ENCODE measurements around the gene PLEKHN1.

The PLEKHN1 gene

DNA sequence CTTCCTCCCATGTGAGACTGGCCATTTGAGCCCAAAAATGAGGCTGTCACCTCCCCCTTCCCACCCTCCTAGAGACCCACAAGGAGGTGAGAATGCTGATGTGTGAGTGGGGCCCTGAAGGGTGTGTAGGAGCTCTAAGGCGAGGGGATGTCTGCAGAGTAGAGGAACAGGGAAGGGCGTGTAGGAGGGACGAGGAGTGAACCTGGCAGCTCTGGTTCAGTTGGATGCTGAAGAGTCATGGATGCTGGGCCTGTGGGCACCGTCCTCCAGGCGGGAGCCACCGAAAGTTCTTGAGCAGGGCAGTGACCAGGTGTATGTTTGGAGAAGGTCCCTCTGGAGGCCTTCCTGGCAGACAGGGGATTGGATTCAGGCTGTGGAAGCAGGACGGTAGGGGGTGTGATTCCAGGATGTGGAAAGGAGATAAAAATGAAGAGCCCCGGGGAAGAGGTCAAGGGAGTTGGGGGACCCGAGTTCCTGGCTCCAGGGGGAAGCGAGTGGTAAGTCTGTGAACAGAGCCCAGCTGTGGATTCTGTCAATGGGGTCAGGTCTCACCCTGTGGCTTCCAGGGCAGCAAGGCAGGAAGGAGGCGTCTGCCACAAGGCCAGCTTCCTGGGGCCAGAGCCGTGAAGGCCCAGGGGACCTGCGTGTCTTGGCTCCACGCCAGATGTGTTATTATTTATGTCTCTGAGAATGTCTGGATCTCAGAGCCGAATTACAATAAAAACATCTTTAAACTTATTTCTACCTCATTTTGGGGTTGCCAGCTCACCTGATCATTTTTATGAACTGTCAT, 34.7 kb upstream of the PLEKHN1 start:
- no peak for DNase-seq

- DNase-seq = no peak
Observed at GRCh38 chr1:932173-932510, 34.1 kb upstream of the PLEKHN1 start.

- no peak for DNase-seq
Observed at GRCh38 chr1:932776-933602, 33.3 kb upstream of the PLEKHN1 start.

DNA sequence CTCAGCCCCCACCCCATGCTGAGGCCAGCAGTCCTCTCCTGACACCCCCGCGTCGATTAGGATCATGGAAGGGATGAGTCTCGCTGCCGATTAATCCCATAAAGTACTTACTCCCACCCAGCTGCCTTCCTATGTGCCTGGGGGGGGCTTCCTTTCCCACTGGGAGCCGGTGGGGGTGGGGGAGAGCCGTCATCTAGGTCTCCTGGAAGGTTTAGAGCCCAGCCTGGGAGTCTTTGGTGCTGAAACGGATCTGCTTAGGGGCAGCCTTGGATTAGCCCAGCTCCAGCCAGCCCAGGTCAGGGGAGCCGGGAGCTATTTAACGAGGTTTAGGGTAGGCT, 32.7 kb upstream of the PLEKHN1 start:
- no peak for DNase-seq

- no peak for DNase-seq
Observed at GRCh38 chr1:934991-935750, 31.1 kb upstream of the PLEKHN1 start.

DNA sequence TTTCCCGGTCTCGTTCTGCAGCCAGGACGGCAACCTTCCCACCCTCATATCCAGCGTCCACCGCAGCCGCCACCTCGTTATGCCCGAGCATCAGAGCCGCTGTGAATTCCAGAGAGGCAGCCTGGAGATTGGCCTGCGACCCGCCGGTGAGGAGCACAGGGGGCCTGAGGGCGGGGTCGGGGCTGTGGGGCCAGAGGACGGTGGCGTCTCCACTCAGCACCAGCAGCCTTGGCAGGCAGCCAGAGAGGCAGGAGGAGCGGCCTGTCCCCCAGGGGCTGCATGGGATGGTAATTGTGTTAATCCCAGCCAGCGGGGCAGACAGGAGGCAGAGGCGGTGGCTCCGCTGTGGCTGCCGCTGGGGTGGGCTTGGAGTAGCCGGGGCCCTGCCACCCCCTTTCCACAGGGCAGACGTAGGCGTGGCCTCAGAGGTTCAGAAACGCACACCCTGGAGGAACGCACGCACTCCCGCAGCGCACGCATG, 30.5 kb upstream of the PLEKHN1 start:
- no peak for DNase-seq

DNA sequence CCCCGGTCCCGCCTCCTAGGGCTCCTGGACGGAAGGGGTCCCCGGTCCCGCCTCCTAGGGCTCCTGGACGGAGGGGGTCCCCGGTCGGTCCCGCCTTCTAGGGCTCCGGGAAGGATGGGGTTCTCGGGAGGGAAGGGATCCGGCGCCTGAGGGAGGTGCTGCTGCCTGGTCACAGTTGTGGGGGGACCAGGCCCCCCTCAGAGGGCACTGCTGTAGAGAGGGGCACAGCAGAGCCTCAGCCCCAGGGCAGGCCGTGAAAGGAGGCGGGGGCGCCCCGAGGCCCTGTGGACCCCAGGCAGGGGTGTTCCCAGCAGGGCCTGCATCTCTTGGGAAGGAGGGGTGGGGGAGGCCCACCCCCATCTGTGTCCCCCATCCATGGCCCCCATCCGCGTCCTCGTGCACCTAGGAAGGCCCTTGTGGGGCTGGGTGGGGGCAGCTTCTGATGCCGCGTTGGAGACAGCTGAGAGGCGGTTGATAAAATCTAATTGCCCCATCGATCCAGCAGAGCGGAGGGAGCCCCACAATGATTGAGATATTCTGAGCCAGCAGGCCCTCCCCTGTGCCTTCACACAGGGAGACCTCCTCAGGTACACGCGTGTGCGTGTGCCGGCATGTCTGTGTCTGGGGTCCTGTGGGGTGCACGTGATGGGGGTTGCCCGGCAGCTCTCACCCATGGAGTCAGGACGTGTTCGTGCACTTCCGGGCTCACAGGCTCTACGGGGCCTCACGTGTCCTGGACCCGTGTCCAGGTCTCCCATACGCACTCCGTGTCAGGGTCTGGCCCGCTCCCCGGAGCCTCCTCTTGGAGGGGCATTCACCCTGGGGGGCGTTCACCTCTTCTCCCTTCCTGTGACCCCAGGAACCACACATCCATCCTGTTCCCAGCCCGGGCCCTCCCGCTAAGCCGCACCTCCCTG, 29.7 kb upstream of the PLEKHN1 start:
- DNase-seq = no peak

GRCh38 chr1:937521-937920, 28.8 kb upstream of the PLEKHN1 start:
- no peak for DNase-seq

DNA sequence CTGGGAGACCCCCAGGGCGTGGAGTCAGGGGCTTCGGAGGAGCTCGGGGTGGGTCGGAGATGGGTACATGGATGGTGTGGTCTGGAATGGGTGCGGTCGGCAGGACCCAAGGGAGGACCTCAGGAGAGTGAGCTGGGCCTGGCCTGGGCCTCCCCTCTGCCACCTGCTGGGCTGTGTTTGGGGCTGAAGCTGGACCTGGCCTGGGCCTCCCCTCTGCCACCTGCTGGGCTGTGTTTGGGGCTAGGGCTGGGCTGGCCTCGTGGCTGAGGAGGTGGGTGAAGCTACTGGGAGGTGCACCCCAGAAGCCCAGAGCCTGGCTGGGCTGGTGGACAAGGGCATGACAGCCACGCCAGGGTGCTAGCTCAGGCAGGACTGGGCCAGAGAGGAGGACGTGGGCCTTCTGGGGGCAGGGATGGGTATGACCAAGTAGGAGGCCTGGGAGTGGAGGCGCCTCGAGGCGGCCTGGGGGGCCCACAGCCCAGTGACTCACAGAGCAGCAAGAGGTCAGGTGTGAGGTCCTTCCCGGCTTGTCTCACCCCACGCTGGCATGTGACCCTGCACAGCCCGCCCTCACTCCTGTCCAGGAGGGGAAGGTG, 28.1 kb upstream of the PLEKHN1 start:
- no peak for DNase-seq

- DNase-seq = no peak
Observed at GRCh38 chr1:938711-939489, 27.4 kb upstream of the PLEKHN1 start.

DNA sequence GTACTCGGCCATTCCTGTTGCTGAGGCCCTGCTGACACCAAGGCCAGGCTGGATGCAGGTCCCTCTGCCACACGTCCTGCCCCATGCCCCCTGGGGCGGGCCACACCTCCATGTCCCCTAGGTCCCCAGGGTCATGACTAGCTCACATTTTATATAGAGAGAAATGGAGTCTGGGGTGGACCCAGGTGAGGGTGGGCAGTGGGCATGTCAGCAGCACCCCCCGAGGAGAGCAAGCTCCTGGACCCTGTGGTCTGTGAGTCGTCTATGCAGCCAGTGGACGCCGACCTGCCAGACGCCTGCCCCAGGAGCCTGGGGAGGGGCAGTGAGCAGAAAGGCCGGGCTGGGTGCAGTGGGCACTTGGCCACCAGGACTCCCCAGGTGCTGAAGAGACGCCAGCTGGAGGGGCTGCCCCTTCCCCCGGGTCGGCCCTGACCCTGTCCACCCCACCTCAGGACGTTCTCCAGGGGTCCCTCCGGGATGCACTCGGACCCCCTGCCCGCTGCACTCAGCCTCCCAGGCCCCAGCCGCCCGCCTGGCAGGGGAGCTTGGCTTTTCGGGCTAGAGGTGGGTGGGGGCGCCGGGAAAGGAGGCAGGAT, 26.7 kb upstream of the PLEKHN1 start:
- no peak for DNase-seq

DNA sequence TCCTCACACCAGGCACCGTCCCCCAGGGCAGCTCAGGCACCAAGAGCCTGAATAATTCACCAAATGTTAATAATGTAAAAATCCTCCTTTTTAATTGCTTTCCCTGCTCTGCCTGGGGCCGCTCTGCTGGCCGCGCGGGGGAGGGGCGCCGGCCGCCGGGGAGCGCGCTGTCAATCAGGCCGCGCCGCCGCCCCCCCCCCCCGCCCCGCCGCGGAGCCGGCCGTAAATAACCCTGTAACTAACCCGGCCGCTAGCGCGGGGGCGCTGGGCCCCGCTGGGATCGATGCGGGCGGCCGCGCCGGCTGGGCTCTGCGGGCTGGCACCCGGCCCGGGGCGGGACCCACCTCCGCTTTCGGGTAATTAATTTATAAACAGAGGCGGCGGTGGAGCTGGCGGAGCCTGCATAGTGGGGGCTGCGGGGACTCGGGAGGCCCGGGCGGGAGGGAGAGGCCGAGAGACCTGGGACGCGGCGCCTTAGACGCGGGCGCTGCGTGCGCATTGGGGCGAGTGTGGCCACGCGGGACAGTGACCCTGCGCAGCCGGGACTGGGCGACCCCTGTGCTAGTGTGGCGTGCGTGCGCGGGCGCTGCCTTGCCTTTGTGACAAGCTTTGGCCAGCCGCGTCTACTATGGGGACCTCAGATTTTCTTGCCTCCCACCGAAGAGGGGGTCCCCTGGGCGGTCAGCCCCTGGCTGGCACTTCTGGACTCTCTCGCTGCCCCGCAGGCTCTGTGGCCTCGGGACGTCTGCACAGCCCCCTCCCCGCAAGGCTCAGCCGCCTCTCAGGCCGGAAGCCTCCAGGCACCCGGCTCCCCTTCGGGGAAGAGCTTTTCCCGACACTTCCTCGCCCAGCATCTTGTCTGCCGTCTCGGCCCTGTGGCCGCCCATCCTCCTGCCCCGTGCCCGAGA, 25.9 kb upstream of the PLEKHN1 start:
- DNase-seq = no peak

GRCh38 chr1:941015-941587, 25.2 kb upstream of the PLEKHN1 start:
- DNase-seq = no peak

GRCh38 chr1:941588-942383, 24.5 kb upstream of the PLEKHN1 start:
- no peak for DNase-seq

GRCh38 chr1:942411-942821, 23.9 kb upstream of the PLEKHN1 start:
- no peak for DNase-seq

DNA sequence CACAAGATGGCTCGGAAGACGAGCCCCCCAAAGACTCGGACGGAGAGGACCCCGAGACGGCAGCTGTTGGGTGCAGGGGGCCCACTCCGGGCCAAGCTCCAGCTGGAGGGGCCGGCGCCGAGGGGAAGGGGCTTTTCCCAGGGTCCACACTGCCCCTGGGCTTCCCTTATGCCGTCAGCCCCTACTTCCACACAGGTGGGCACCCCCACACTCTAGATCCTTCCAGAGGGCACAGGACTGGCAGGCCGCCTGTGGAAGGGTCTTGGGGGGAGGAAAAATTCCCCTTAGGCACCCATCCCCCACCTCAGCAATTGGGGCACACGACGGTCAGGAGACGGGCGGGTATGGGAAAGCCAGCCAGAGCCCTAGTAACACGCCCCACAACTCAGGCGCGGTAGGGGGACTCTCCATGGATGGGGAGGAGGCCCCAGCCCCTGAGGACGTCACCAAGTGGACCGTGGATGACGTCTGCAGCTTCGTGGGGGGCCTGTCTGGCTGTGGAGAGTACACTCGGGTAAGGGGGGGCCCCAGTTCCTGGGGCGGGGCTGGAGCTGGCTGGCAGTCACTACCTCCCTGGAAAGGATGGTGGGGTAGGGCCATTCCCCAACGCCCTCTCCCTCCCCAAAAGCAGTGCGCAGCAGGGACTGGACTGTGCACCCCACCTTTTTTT, 23.3 kb upstream of the PLEKHN1 start:
- no peak for DNase-seq

DNA sequence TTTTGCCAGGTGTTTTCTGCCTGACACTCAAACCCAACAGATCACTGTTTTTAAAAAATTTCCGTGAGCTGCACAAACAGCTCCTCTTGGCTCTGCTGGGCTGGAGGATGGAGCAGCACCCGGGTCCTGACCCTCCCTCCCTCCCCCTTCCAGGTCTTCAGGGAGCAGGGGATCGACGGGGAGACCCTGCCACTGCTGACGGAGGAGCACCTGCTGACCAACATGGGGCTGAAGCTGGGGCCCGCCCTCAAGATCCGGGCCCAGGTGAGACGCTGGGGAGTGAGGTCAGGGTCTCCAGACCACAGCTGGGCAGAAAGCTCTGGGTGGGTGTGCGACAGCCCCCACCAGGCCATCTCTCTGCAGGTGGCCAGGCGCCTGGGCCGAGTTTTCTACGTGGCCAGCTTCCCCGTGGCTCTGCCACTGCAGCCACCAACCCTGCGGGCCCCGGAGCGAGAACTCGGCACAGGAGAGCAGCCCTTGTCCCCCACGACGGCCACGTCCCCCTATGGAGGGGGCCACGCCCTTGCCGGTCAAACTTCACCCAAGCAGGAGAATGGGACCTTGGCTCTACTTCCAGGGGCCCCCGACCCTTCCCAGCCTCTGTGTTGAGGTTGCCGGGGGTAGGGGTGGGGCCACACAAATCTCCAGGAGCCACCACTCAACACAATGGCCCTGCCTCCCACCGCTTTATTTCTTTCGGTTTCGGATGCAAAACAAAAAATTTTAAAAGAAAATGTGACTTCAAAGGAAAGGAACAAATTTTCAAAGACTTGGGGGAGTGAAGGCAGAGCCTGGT, 22.5 kb upstream of the PLEKHN1 start:
- DNase-seq = no peak

Data from stimulated activated naive CD4-positive, alpha-beta T cell treated with Interleukin-2 at 50 U/mL for 16 hours (primary cell).